GM23338 (cell line): ENCODE data around the gene MMADHC. TPM values are rescaled to one million over a fixed set of nuclear protein-coding genes. Genes with fewer than 3 reads are reported as not detected.

Experiments used
- ATAC-seq: fragments of 200-7000 bp; cut with Tn5 transposase; 3 replicates; pipeline ENCODE4 v1.9.1; 2020
- DNase-seq: peaks from one replicate; pipeline ENCODE4 v3.0.0-alpha.2; 2015; ENCODE audit warnings: low spot score
- H2AFZ ChIP-seq: fragments of 200-600 bp; sonication (generic); 2 replicates; pipeline ENCODE4 v1.8.0; 2016; ENCODE audit warnings: antibody characterized with exemption, mild to moderate bottlenecking, moderate library complexity
- H3F3A ChIP-seq: fragments of 200-600 bp; sonication (generic); replicated peaks from 2 replicates; pipeline ENCODE4 v1.8.0; 2017; ENCODE audit warnings: antibody characterized with exemption, mixed run types, low read depth
- H3K27ac ChIP-seq: fragments of 200-600 bp; sonication (generic); 2 replicates; pipeline ENCODE4 v1.6.1; 2016; ENCODE audit warnings: low read depth
- H3K27me3 ChIP-seq: fragments of 200-600 bp; sonication (generic); 2 replicates; pipeline ENCODE4 v1.8.0; 2016; ENCODE audit warnings: mild to moderate bottlenecking, mixed run types, moderate library complexity; ENCODE audit not compliant: insufficient read depth
- H3K36me3 ChIP-seq: fragments of 200-600 bp; sonication (generic); 2 replicates; pipeline ENCODE4 v1.8.0; 2016; ENCODE audit warnings: mild to moderate bottlenecking; ENCODE audit not compliant: insufficient read depth
- H3K4me1 ChIP-seq: fragments of 200-600 bp; sonication (generic); 2 replicates; pipeline ENCODE4 v1.8.0; 2016; ENCODE audit warnings: mild to moderate bottlenecking, moderate library complexity; ENCODE audit not compliant: insufficient read depth
- H3K4me2 ChIP-seq: fragments of 200-600 bp; sonication (generic); 2 replicates; pipeline ENCODE4 v1.7.1; 2017; ENCODE audit warnings: mixed run types
- H3K4me3 ChIP-seq: fragments of 200-600 bp; sonication (generic); 2 replicates; pipeline ENCODE4 v1.6.1; 2016; ENCODE audit warnings: mixed run types
- H3K79me2 ChIP-seq: fragments of 200-600 bp; sonication (generic); replicated peaks from 2 replicates; pipeline ENCODE4 v1.8.0; 2017; ENCODE audit warnings: mild to moderate bottlenecking; ENCODE audit not compliant: insufficient read depth
- H3K9me2 ChIP-seq: fragments of 200-600 bp; sonication (generic); 2 replicates; pipeline ENCODE4 v1.8.0; 2017; ENCODE audit not compliant: insufficient read depth
- H4K20me1 ChIP-seq: fragments of 200-600 bp; sonication (generic); replicated peaks from 2 replicates; pipeline ENCODE4 v1.8.0; 2017; ENCODE audit warnings: mild to moderate bottlenecking; ENCODE audit not compliant: insufficient read depth
- H3K27ac Mint-ChIP-seq: 2 replicates; pipeline ENCODE4 v1.8.0; 2020; ENCODE audit warnings: inconsistent platforms, mild to moderate bottlenecking, moderate library complexity, mixed read lengths
- H3K27me3 Mint-ChIP-seq: 3 replicates; pipeline ENCODE4 v1.8.0; 2022; ENCODE audit warnings: low read depth, mild to moderate bottlenecking, moderate library complexity, mixed read lengths, inconsistent platforms; ENCODE audit not compliant: insufficient read depth, poor library complexity
- H3K36me3 Mint-ChIP-seq: 3 replicates; pipeline ENCODE4 v1.8.0; 2021; ENCODE audit warnings: low read depth, mild to moderate bottlenecking, inconsistent platforms, moderate library complexity, mixed read lengths
- H3K4me1 Mint-ChIP-seq: 3 replicates; pipeline ENCODE4 v1.8.0; 2020; ENCODE audit warnings: mild to moderate bottlenecking, inconsistent platforms, mixed read lengths
- H3K4me3 Mint-ChIP-seq: 3 replicates; pipeline ENCODE4 v1.8.0; 2021; ENCODE audit warnings: moderate library complexity, mild to moderate bottlenecking, inconsistent platforms, mixed read lengths
- H3K9me3 Mint-ChIP-seq: 3 replicates; pipeline ENCODE4 v1.8.0; 2020; ENCODE audit warnings: moderate library complexity, mild to moderate bottlenecking, inconsistent platforms, mixed read lengths
- CREB1 ChIP-seq: fragments of 250-450 bp; sonication (Bioruptor Pico); IDR thresholded peaks from 2 replicates; pipeline ENCODE4 v1.5.0; 2020; ENCODE audit warnings: low read depth, mild to moderate bottlenecking, moderate library complexity
- CTCF ChIP-seq, 2 experiments: fragments of 200-600 bp in 1 of 2; sonication (generic) in 1 of 2; conservative IDR thresholded peaks; 2 replicates each; pipeline versions ENCODE4 v1.5.1 to v1.6.1; 2016 to 2017; ENCODE audit warnings: antibody characterized with exemption in 2 of 2, low read depth in 2 of 2, mild to moderate bottlenecking in 2 of 2, moderate library complexity in 1 of 2
- EZH2 ChIP-seq: fragments of 200-600 bp; sonication (generic); IDR thresholded peaks from one replicate; pipeline ENCODE4 v1.8.0; 2017; ENCODE audit warnings: antibody characterized with exemption, mild to moderate bottlenecking, low read depth; ENCODE audit not compliant: unreplicated experiment
- EZH2phosphoT487 ChIP-seq: fragments of 200-600 bp; sonication (generic); IDR thresholded peaks from one replicate; pipeline ENCODE4 v1.8.1; 2018; ENCODE audit warnings: antibody characterized with exemption; ENCODE audit not compliant: unreplicated experiment
- JUNB ChIP-seq: IDR thresholded peaks from one replicate; pipeline ENCODE4 v1.6.1; 2016; ENCODE audit warnings: antibody characterized with exemption; ENCODE audit not compliant: unreplicated experiment
- NANOG ChIP-seq: IDR thresholded peaks from 2 replicates; pipeline ENCODE4 v1.6.1; 2016; ENCODE audit warnings: antibody characterized with exemption, borderline replicate concordance
- POLR2AphosphoS5 ChIP-seq: IDR thresholded peaks from 2 replicates; pipeline ENCODE4 v1.6.1; 2016; ENCODE audit warnings: antibody characterized with exemption, low read depth
- REST ChIP-seq: IDR thresholded peaks from one replicate; pipeline ENCODE4 v1.6.1; 2018; ENCODE audit warnings: antibody characterized with exemption; ENCODE audit not compliant: unreplicated experiment
- STAT1 ChIP-seq: IDR thresholded peaks from one replicate; pipeline ENCODE4 v1.6.1; 2016; ENCODE audit warnings: antibody characterized with exemption; ENCODE audit not compliant: unreplicated experiment
- ZNF114 ChIP-seq: fragments of 250-450 bp; sonication (Bioruptor Pico); IDR thresholded peaks from 2 replicates; pipeline ENCODE4 v1.5.0; 2020; ENCODE audit warnings: mild to moderate bottlenecking, moderate library complexity
- ZNF331 ChIP-seq: fragments of 250-450 bp; sonication (Bioruptor Pico); IDR thresholded peaks from 2 replicates; pipeline ENCODE4 v1.5.0; 2020; ENCODE audit warnings: low read depth, mild to moderate bottlenecking, moderate library complexity
- polyA plus RNA-seq: library from polyadenylated mRNA; unstranded; fragments of >200 nt; fragmentation: Nextera tagmentation; extraction: Ambion mirVana; gene quantifications from 2 replicates; pipeline ENCODE4 v1.2.1, GENCODE V29; 2016
- total RNA-seq: library from RNA; depleted of rRNA; stranded (reverse); fragments of >200 nt; shearing (Covaris generic); gene quantifications from 2 replicates; pipeline ENCODE4 v1.2.3, GENCODE V29; 2014

The MMADHC gene
- total and polyA plus RNA-seq, 2 experiments from 2014 or later, result 135 to 163 TPM

GRCh38 chr2:149597050-149597667, 9.6 kb upstream of the MMADHC start:
- TF ChIP-seq POLR2AphosphoS5 (no peak), ZNF331 (CRISPR knock-in tag) (no peak), EZH2 (no peak)
- peaks cover 8% of the 10 kb centered on the region; the same call in 1 of the 2 replicates for H3K4me1 ChIP-seq
- Mint-ChIP-seq H3K4me1 (peaks cover 18% of the 10 kb centered on the region; the same call in 2 of the 3 replicates), H3K4me3 (no peak overlapping the region), H3K27me3 (peaks cover 2% of the 10 kb centered on the region), H3K27ac (no peak overlapping the region), H3K36me3 (peaks cover 5% of the 10 kb centered on the region; the same call in 2 of the 3 replicates), H3K9me3 (peaks cover 13% of the 10 kb centered on the region)
- H3K36me3 ChIP-seq, result no peaks in the 10 kb centered on the region
- H4K20me1 ChIP-seq, result no peaks in the 10 kb centered on the region
- no peaks in the 10 kb centered on the region for H3K27me3 ChIP-seq
- H3K4me2 ChIP-seq, result no peak overlapping the region
- no peak overlapping the region for H3K4me3 ChIP-seq
- ATAC-seq (no peak), DNase-seq (no peak)
- no peaks in the 10 kb centered on the region for H3K79me2 ChIP-seq
- H3F3A ChIP-seq, result no peaks in the 10 kb centered on the region
- H3K27ac ChIP-seq, result no peak overlapping the region
- no peak overlapping the region for H2AFZ ChIP-seq
- H3K9me2 ChIP-seq, result no peaks in the 10 kb centered on the region

- H4K20me1 ChIP-seq, result no peaks in the 10 kb centered on the region
- Mint-ChIP-seq H3K4me1 (peaks cover 18% of the 10 kb centered on the region; the same call in 2 of the 3 replicates), H3K4me3 (no peak overlapping the region), H3K36me3 (peaks cover 5% of the 10 kb centered on the region; the same call in 2 of the 3 replicates), H3K27ac (no peak overlapping the region), H3K9me3 (peaks cover 9% of the 10 kb centered on the region), H3K27me3 (peaks cover 2% of the 10 kb centered on the region)
- no peak overlapping the region for H2AFZ ChIP-seq
- DNase-seq (no peak), ATAC-seq (no peak)
- no peaks in the 10 kb centered on the region for H3K9me2 ChIP-seq
- no peaks in the 10 kb centered on the region for H3K36me3 ChIP-seq
- no peaks in the 10 kb centered on the region for H3K79me2 ChIP-seq
- no peaks in the 10 kb centered on the region for H3F3A ChIP-seq
- H3K27ac ChIP-seq, result no peak overlapping the region
- H3K27me3 ChIP-seq, result no peaks in the 10 kb centered on the region
- peaks cover 8% of the 10 kb centered on the region; the same call in 1 of the 2 replicates for H3K4me1 ChIP-seq
- H3K4me3 ChIP-seq, result no peak overlapping the region
- H3K4me2 ChIP-seq, result no peak overlapping the region
- no peak for TF ChIP-seq ZNF331 (CRISPR knock-in tag)
- TF ChIP-seq STAT1, result no peak
- no peak for TF ChIP-seq EZH2phosphoT487
- TF ChIP-seq CREB1 (CRISPR knock-in tag), result no peak
- no peak for TF ChIP-seq ZNF114 (CRISPR knock-in tag)
- TF ChIP-seq JUNB, result no peak
- TF ChIP-seq REST, result no peak
- no peak for TF ChIP-seq EZH2
- no peak for TF ChIP-seq NANOG
- no peak for TF ChIP-seq POLR2AphosphoS5
- no peak for TF ChIP-seq CTCF (conservative IDR thresholded peaks at IDR 0.05; ENCODE audit: low read depth in 2 of 2)
These were observed 8.9 kb upstream of the MMADHC start for GRCh38 chr2:149596471-149596870.
